Brain microvascular endothelial cell (primary cell): ENCODE data around the gene ATG4B.

ENCODE experiments used
- DNase-seq: peaks from one replicate; pipeline ENCODE4 v3.0.0-alpha.2; 2020
- H3K27ac ChIP-seq: fragments of 250-450 bp; sonication (Bioruptor Pico); 2 replicates; pipeline ENCODE4 v1.5.1; 2020; ENCODE audit warnings: mild to moderate bottlenecking, moderate library complexity
- H3K27me3 ChIP-seq: fragments of 250-450 bp; sonication (Bioruptor Pico); replicated peaks from 2 replicates; pipeline ENCODE4 v1.5.1; 2020; ENCODE audit warnings: mild to moderate bottlenecking
- H3K36me3 ChIP-seq: fragments of 250-450 bp; sonication (Bioruptor Pico); replicated peaks from 2 replicates; pipeline ENCODE4 v1.5.1; 2020; ENCODE audit warnings: mild to moderate bottlenecking
- H3K4me3 ChIP-seq: 2 replicates; pipeline ENCODE4 v1.5.1; 2011; ENCODE audit warnings: low read depth, mild to moderate bottlenecking, control low read depth, low read length, moderate library complexity
- CTCF ChIP-seq: IDR thresholded peaks from 2 replicates; pipeline ENCODE4 v1.5.1; 2011; ENCODE audit warnings: low read depth, mild to moderate bottlenecking, moderate library complexity, low read length, control low read depth, inconsistent platforms; ENCODE audit errors: missing control alignments
- in situ Hi-C: cut with HindIII; loops from 2 replicates; pipeline ENCODE4 v1.10.0; 2017; ENCODE audit warnings: low sequenced_read_pairs, low pct_ligation_motif_present

ATG4B gene

GRCh38 chr2:241641631-241642030 is 4.1 kb downstream of the ATG4B start:
- no peak overlapping the region for H3K27ac ChIP-seq
- in situ Hi-C loops = no loop called here
- H3K36me3 ChIP-seq = peaks cover 9% of the 10 kb centered on the region
- H3K4me3 ChIP-seq = no peak overlapping the region
- H3K27me3 ChIP-seq = no peaks in the 10 kb centered on the region
- no peak for DNase-seq
- no peak for TF ChIP-seq CTCF

- no peak for DNase-seq
- H3K27ac ChIP-seq = no peak overlapping the region
- in situ Hi-C loops = no loop called here
These were observed 7.8 kb downstream of the ATG4B start for GRCh38 chr2:241645056-241645914.

GRCh38 chr2:241645915-241646645 is 8.6 kb downstream of the ATG4B start:
- no peak for DNase-seq
- H3K27ac ChIP-seq = no peak overlapping the region
- TF ChIP-seq CTCF = no peak
- in situ Hi-C loops = no loop called here
- H3K4me3 ChIP-seq = no peak overlapping the region
- peaks cover 2% of the 10 kb centered on the region for H3K36me3 ChIP-seq
- no peaks in the 10 kb centered on the region for H3K27me3 ChIP-seq

More at GRCh38 chr2:241645056-241645914, 7.8 kb downstream of the ATG4B start:
- no peaks in the 10 kb centered on the region for H3K36me3 ChIP-seq
- TF ChIP-seq CTCF = no peak
- no peaks in the 10 kb centered on the region for H3K27me3 ChIP-seq
- no peak overlapping the region for H3K4me3 ChIP-seq

- Histone ChIP-seq H3K27ac (no peak overlapping the region), H3K27me3 (no peaks in the 10 kb centered on the region), H3K36me3 (peaks cover 22% of the 10 kb centered on the region), H3K4me3 (no peak overlapping the region)
- in situ Hi-C loops = no loop called here
- no peak for DNase-seq
- TF ChIP-seq CTCF = no peak
These were observed 11.0 kb downstream of the ATG4B start for GRCh38 chr2:241648453-241648852.

GRCh38 chr2:241649404-241649803 is 11.9 kb downstream of the ATG4B start:
- DNase-seq = no peak
- in situ Hi-C loops = no loop called here
- Histone ChIP-seq H3K36me3 (peaks cover 24% of the 10 kb centered on the region), H3K27ac (no peak overlapping the region), H3K4me3 (no peak overlapping the region), H3K27me3 (no peaks in the 10 kb centered on the region)
- no peak for TF ChIP-seq CTCF
